GM12878 (cell line): ENCODE data around the gene ZNF629. TPM values are rescaled to one million over a fixed set of nuclear protein-coding genes. Genes with fewer than 3 reads are reported as not detected.

ENCODE experiments used
- BHLHE40 ChIP-seq, 2 experiments: fragments of 450-650 bp in 1 of 2; IDR thresholded peaks; 2 replicates each; pipeline ENCODE4 v1.6.1; 2011 to 2017; ENCODE audit warnings: low read depth in 2 of 2, borderline replicate concordance in 1 of 2, improper control_type of control experiment in 1 of 2, low read length in 1 of 2, mild to moderate bottlenecking in 1 of 2
- CBFB ChIP-seq: IDR thresholded peaks from 2 replicates; pipeline ENCODE4 v1.6.1; 2016; ENCODE audit warnings: antibody characterized with exemption, low read depth
- FOXM1 ChIP-seq: IDR thresholded peaks from 2 replicates; pipeline ENCODE4 v1.6.1; 2012; ENCODE audit warnings: low read depth, mild to moderate bottlenecking, inconsistent platforms, low read length, moderate library complexity
- HCFC1 ChIP-seq: fragments of 150-350 bp; IDR thresholded peaks from 2 replicates; pipeline ENCODE4 v1.6.1; 2014; ENCODE audit warnings: low read length
- HDAC6 ChIP-seq: fragments of 200-600 bp; sonication (generic); IDR thresholded peaks from one replicate; pipeline ENCODE4 v1.8.0; 2017; ENCODE audit warnings: antibody characterized with exemption; ENCODE audit not compliant: unreplicated experiment
- IKZF1 ChIP-seq: fragments of 450-650 bp; conservative IDR thresholded peaks from 2 replicates; pipeline ENCODE4 v1.6.1; 2017; ENCODE audit warnings: antibody characterized with exemption, mild to moderate bottlenecking
- NFIC ChIP-seq: IDR thresholded peaks from 2 replicates; pipeline ENCODE4 v1.6.1; 2012; ENCODE audit warnings: low read depth, mild to moderate bottlenecking, inconsistent platforms, low read length, moderate library complexity
- NR2C2 ChIP-seq: IDR thresholded peaks from 2 replicates; pipeline ENCODE4 v1.6.1; 2011; ENCODE audit warnings: borderline replicate concordance, low read depth; ENCODE audit not compliant: control insufficient read depth, insufficient read length
- POLR2AphosphoS2 ChIP-seq: IDR thresholded peaks from 2 replicates; pipeline ENCODE4 v1.6.1; 2011; ENCODE audit warnings: low read depth, mild to moderate bottlenecking, low read length, improper control_type of control experiment, moderate library complexity
- RELA ChIP-seq: fragments of 450-650 bp; IDR thresholded peaks from 2 replicates; pipeline ENCODE4 v1.8.0; 2014; ENCODE audit warnings: borderline replicate concordance; ENCODE audit not compliant: partially characterized antibody
- RUNX3 ChIP-seq: IDR thresholded peaks from 2 replicates; pipeline ENCODE4 v1.6.1; 2012; ENCODE audit warnings: low read length, inconsistent platforms
- SPI1 ChIP-seq: IDR thresholded peaks from 2 replicates; pipeline ENCODE4 v1.6.1; 2011; ENCODE audit warnings: low read depth, mild to moderate bottlenecking, low read length, moderate library complexity, borderline replicate concordance; ENCODE audit not compliant: insufficient read depth
- YBX1 ChIP-seq: fragments of 450-650 bp; IDR thresholded peaks from 2 replicates; pipeline ENCODE4 v1.6.1; 2016; ENCODE audit warnings: antibody characterized with exemption
- ZNF274 ChIP-seq: IDR thresholded peaks from one replicate; pipeline ENCODE4 v1.8.0; 2011; ENCODE audit not compliant: insufficient read length, insufficient read depth
- polyA plus RNA-seq, 11 experiments: library from polyadenylated mRNA; depleted of rRNA in 4 of 11; unstranded in 6 of 11; stranded (reverse) in 5 of 11; fragments of >200 nt; fragmentation: Nextera tagmentation in 4 of 11; fragmentation: Illumina TruSeq in 1 of 11; extraction: Ambion mirVana in 4 of 11; extraction: Trizol in 1 of 11; gene quantifications; 1 replicate in 1 of 11; 2 replicates in 10 of 11; pipeline versions ENCODE4 v1.2.1 to v1.2.3, GENCODE V29; 2011 to 2016; ENCODE audit warnings: inconsistent platforms in 2 of 11, missing spikeins in 2 of 11, low read depth in 1 of 11
- total RNA-seq, 4 experiments: library from RNA; depleted of rRNA in 3 of 4; stranded (reverse); fragments of >200 nt in 3 of 4; fragmentation: Illumina TruSeq in 1 of 4; extraction: Trizol in 1 of 4; gene quantifications; 2 replicates each; pipeline versions ENCODE4 v1.2.1 to v1.2.3, GENCODE V29; 2013 to 2021
- TF ChIP-seq, protein P1 (sequence below), 3 experiments: IDR thresholded peaks in 2 of 3; conservative IDR thresholded peaks in 1 of 3; 2 replicates each; pipeline ENCODE4 v1.5.1; 2011; ENCODE audit warnings: low read depth in 3 of 3, low read length in 3 of 3, mild to moderate bottlenecking in 3 of 3, control low read depth in 2 of 3, moderate library complexity in 2 of 3, inconsistent platforms in 1 of 3, mixed read lengths in 1 of 3; ENCODE audit not compliant: control insufficient read depth in 2 of 3, insufficient read depth in 1 of 3; ENCODE audit errors: extremely low read depth in 1 of 3
- TF ChIP-seq, protein P2 (sequence below): IDR thresholded peaks from 2 replicates; pipeline ENCODE4 v1.6.1; 2012; ENCODE audit warnings: low read depth, low read length, improper control_type of control experiment
- TF ChIP-seq, protein P3 (sequence below): IDR thresholded peaks from 2 replicates; pipeline ENCODE4 v1.6.1; 2011; ENCODE audit warnings: borderline replicate concordance, low read depth, mild to moderate bottlenecking, moderate library complexity, low read length; ENCODE audit not compliant: insufficient read depth, poor library complexity, severe bottlenecking
- TF ChIP-seq, protein P4 (sequence below): fragments of 450-650 bp; IDR thresholded peaks from 2 replicates; pipeline ENCODE4 v1.6.1; 2017; ENCODE audit warnings: mild to moderate bottlenecking, moderate library complexity
- TF ChIP-seq, protein P5 (sequence below): fragments of 450-650 bp; IDR thresholded peaks from 2 replicates; pipeline ENCODE4 v1.6.1; 2016; ENCODE audit warnings: mild to moderate bottlenecking

Gene ZNF629
- total and polyA plus RNA-seq, 10 of the 15 experiments (the other 5 are each of a cell fraction or from before 2014, with no cell fraction given), result 0.02 to 0.69 (median 0.40) TPM

DNA sequence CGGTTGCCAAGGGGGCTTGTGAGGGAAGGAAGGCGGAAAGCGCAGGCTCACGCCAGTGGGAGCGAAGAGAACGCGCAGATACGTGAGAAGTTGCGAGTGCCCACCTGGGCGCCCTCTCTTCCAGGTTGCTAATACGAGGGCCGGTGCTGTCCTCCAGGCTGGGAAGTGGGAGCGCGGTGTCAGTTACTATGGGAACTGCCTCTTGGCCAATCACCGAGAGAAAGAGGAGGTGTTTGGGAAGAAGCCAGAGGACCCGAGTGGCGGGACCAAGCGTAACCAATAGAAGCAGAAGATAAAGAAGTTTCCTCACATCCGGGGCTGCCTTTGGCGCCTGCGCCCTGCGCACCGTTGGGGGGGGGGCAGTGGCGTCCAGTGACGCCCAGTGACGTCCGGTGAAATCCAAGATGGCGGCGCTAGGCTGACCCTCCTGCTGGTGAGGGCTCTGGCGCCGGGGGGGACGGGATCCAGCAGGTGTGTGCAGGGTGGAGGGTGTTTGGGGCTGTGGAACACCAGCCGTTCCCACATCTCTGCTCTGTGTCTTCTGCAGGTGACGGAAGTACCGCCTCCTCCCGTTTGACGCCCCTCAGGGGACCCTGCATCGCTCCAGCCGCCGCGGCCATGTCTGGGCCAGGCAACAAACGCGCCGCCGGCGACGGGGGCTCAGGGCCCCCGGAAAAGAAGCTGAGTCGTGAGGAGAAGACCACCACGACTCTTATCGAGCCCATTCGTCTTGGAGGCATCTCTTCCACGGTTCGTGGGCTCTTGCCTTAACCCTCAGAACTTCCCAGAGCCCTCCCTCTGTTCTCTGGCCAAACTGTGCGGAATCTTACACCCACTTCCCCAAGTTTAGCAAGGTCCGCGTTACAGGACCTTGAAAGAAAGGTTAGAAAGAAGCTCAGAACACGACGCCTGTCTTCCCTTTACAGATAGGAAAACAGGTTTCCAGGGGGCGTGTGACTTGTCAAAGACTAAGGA is 24.8 kb downstream of the ZNF629 start, which contains the start of the genes CFAP119 and RNF40 (continued):
- TF ChIP-seq, protein P1, sequence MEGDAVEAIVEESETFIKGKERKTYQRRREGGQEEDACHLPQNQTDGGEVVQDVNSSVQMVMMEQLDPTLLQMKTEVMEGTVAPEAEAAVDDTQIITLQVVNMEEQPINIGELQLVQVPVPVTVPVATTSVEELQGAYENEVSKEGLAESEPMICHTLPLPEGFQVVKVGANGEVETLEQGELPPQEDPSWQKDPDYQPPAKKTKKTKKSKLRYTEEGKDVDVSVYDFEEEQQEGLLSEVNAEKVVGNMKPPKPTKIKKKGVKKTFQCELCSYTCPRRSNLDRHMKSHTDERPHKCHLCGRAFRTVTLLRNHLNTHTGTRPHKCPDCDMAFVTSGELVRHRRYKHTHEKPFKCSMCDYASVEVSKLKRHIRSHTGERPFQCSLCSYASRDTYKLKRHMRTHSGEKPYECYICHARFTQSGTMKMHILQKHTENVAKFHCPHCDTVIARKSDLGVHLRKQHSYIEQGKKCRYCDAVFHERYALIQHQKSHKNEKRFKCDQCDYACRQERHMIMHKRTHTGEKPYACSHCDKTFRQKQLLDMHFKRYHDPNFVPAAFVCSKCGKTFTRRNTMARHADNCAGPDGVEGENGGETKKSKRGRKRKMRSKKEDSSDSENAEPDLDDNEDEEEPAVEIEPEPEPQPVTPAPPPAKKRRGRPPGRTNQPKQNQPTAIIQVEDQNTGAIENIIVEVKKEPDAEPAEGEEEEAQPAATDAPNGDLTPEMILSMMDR (IDR thresholded peaks at IDR 0.05 in 2 of 3, conservative IDR thresholded peaks at IDR 0.05 in 1 of 3; ENCODE audit: control insufficient read depth in 2 of 3, extremely low read depth in 1 of 3, insufficient read depth in 1 of 3, low read depth in 3 of 3, low read length in 3 of 3), result 0 out of 6 replicates have a peak, but pooled peaks of 1 of the 3 experiments have one; percentile 6
- no peak for TF ChIP-seq ZNF274
- no peak for TF ChIP-seq NFIC
- TF ChIP-seq CBFB, result peak; percentile 24; the same call in 1 of the 2 replicates
- TF ChIP-seq BHLHE40 (IDR thresholded peaks at IDR 0.05; ENCODE audit: borderline replicate concordance in 1 of 2, low read depth in 2 of 2, low read length in 1 of 2), result 0 out of 4 replicates have a peak, but pooled peaks of 1 of the 2 experiments have one; percentile 3
- TF ChIP-seq, protein P2, sequence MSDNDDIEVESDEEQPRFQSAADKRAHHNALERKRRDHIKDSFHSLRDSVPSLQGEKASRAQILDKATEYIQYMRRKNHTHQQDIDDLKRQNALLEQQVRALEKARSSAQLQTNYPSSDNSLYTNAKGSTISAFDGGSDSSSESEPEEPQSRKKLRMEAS, result peak; percentile 22; the same call in 1 of the 2 replicates
- TF ChIP-seq, protein P3, sequence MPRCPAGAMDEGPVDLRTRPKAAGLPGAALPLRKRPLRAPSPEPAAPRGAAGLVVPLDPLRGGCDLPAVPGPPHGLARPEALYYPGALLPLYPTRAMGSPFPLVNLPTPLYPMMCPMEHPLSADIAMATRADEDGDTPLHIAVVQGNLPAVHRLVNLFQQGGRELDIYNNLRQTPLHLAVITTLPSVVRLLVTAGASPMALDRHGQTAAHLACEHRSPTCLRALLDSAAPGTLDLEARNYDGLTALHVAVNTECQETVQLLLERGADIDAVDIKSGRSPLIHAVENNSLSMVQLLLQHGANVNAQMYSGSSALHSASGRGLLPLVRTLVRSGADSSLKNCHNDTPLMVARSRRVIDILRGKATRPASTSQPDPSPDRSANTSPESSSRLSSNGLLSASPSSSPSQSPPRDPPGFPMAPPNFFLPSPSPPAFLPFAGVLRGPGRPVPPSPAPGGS, result no peak
- TF ChIP-seq IKZF1, result peak; percentile 38
- TF ChIP-seq RUNX3, result no peak
- TF ChIP-seq NR2C2, result no peak
- peak; percentile 18 for TF ChIP-seq HDAC6
- TF ChIP-seq, protein P4, sequence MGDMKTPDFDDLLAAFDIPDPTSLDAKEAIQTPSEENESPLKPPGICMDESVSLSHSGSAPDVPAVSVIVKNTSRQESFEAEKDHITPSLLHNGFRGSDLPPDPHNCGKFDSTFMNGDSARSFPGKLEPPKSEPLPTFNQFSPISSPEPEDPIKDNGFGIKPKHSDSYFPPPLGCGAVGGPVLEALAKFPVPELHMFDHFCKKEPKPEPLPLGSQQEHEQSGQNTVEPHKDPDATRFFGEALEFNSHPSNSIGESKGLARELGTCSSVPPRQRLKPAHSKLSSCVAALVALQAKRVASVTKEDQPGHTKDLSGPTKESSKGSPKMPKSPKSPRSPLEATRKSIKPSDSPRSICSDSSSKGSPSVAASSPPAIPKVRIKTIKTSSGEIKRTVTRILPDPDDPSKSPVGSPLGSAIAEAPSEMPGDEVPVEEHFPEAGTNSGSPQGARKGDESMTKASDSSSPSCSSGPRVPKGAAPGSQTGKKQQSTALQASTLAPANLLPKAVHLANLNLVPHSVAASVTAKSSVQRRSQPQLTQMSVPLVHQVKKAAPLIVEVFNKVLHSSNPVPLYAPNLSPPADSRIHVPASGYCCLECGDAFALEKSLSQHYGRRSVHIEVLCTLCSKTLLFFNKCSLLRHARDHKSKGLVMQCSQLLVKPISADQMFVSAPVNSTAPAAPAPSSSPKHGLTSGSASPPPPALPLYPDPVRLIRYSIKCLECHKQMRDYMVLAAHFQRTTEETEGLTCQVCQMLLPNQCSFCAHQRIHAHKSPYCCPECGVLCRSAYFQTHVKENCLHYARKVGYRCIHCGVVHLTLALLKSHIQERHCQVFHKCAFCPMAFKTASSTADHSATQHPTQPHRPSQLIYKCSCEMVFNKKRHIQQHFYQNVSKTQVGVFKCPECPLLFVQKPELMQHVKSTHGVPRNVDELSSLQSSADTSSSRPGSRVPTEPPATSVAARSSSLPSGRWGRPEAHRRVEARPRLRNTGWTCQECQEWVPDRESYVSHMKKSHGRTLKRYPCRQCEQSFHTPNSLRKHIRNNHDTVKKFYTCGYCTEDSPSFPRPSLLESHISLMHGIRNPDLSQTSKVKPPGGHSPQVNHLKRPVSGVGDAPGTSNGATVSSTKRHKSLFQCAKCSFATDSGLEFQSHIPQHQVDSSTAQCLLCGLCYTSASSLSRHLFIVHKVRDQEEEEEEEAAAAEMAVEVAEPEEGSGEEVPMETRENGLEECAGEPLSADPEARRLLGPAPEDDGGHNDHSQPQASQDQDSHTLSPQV, result no peak
- no peak for TF ChIP-seq YBX1
- peak; percentile 59; the same call in 1 of the 2 replicates for TF ChIP-seq SPI1
- TF ChIP-seq RELA, result no peak
- TF ChIP-seq, protein P5, sequence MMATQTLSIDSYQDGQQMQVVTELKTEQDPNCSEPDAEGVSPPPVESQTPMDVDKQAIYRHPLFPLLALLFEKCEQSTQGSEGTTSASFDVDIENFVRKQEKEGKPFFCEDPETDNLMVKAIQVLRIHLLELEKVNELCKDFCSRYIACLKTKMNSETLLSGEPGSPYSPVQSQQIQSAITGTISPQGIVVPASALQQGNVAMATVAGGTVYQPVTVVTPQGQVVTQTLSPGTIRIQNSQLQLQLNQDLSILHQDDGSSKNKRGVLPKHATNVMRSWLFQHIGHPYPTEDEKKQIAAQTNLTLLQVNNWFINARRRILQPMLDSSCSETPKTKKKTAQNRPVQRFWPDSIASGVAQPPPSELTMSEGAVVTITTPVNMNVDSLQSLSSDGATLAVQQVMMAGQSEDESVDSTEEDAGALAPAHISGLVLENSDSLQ, result peak; percentile 87
- peak; percentile 79; the same call in 1 of the 2 replicates for TF ChIP-seq POLR2AphosphoS2
- no peak for TF ChIP-seq FOXM1
- peak; percentile 37; the same call in 1 of the 2 replicates for TF ChIP-seq HCFC1
